Measurements from ENCODE around the gene ZFX.

- no peak for TF ChIP-seq CTCF (conservative IDR thresholded peaks at IDR 0.05; ENCODE audit: low read depth, low read length)
- TF ChIP-seq EZH2 (IDR thresholded peaks at IDR 0.05; ENCODE audit: borderline replicate concordance, low read depth, low read length, poor library complexity, severe bottlenecking), result no peak
These were observed 85.7 kb downstream of the ZFX start for GRCh38 chrX:24235084-24235710.
